Astrocyte (in vitro differentiated cells and primary cell): ENCODE measurements around the gene DBX2. TPM values are rescaled to one million over a fixed set of nuclear protein-coding genes. Genes with fewer than 3 reads are reported as not detected.

Source experiments
- DNase-seq: peaks from one replicate; pipeline ENCODE4 v3.0.0-alpha.2; 2010; ENCODE audit warnings: low read depth
- FAIRE-seq: peaks from 2 replicates; lab custom pipeline; 2011; peaks lifted over from hg19 to GRCh38; lab: Jason Lieb, UNC
- H2AFZ ChIP-seq: 2 replicates; pipeline ENCODE4 v1.6.0; 2012; ENCODE audit warnings: low read depth, low read length, inconsistent platforms
- H3K27ac ChIP-seq: 2 replicates; pipeline ENCODE4 v1.5.1; 2011; ENCODE audit warnings: low read depth, low read length, inconsistent platforms
- H3K27me3 ChIP-seq: 2 replicates; pipeline ENCODE4 v1.6.0; 2011; ENCODE audit warnings: low read length, inconsistent platforms; ENCODE audit not compliant: insufficient read depth
- H3K36me3 ChIP-seq: 2 replicates; pipeline ENCODE4 v1.5.1; 2011; ENCODE audit warnings: low read length, inconsistent platforms; ENCODE audit not compliant: insufficient read depth
- H3K4me1 ChIP-seq: 2 replicates; pipeline ENCODE4 v1.5.1; 2011; ENCODE audit warnings: low read length, inconsistent platforms; ENCODE audit not compliant: insufficient read depth
- H3K4me2 ChIP-seq: 2 replicates; pipeline ENCODE4 v1.6.0; 2012; ENCODE audit warnings: low read length, inconsistent platforms
- H3K4me3 ChIP-seq: 2 replicates; pipeline ENCODE4 v1.5.1; 2011; ENCODE audit warnings: low read depth, mild to moderate bottlenecking, low read length, inconsistent platforms; ENCODE audit not compliant: insufficient read depth
- H3K79me2 ChIP-seq: 2 replicates; pipeline ENCODE4 v1.6.0; 2012; ENCODE audit warnings: mild to moderate bottlenecking, low read length, inconsistent platforms; ENCODE audit not compliant: insufficient read depth
- H3K9ac ChIP-seq: 2 replicates; pipeline ENCODE4 v1.6.0; 2012; ENCODE audit warnings: mild to moderate bottlenecking, low read length, inconsistent platforms
- H3K9me3 ChIP-seq: 2 replicates; pipeline ENCODE4 v1.5.1; 2012; ENCODE audit warnings: low read depth, mild to moderate bottlenecking, low read length, inconsistent platforms; ENCODE audit not compliant: insufficient read depth
- H4K20me1 ChIP-seq: 2 replicates; pipeline ENCODE4 v1.6.0; 2012; ENCODE audit warnings: low read length, inconsistent platforms; ENCODE audit not compliant: insufficient read depth
- H3K27ac Mint-ChIP-seq: one replicate; pipeline ENCODE4 v1.8.0; 2021; ENCODE audit warnings: mild to moderate bottlenecking, mixed read lengths; ENCODE audit not compliant: unreplicated experiment
- H3K27me3 Mint-ChIP-seq: one replicate; pipeline ENCODE4 v1.8.0; 2021; ENCODE audit warnings: low read depth, mixed read lengths; ENCODE audit not compliant: unreplicated experiment
- H3K36me3 Mint-ChIP-seq: one replicate; pipeline ENCODE4 v1.8.0; 2021; ENCODE audit warnings: low read depth, mixed read lengths; ENCODE audit not compliant: unreplicated experiment
- H3K4me1 Mint-ChIP-seq: one replicate; pipeline ENCODE4 v1.8.0; 2021; ENCODE audit warnings: low read depth, mixed read lengths; ENCODE audit not compliant: unreplicated experiment
- H3K4me3 Mint-ChIP-seq: one replicate; pipeline ENCODE4 v1.8.0; 2021; ENCODE audit warnings: mild to moderate bottlenecking, moderate library complexity, mixed read lengths; ENCODE audit not compliant: unreplicated experiment
- H3K9me3 Mint-ChIP-seq: one replicate; pipeline ENCODE4 v1.8.0; 2021; ENCODE audit warnings: mild to moderate bottlenecking, mixed read lengths; ENCODE audit not compliant: unreplicated experiment
- CTCF ChIP-seq: IDR thresholded peaks from 2 replicates; pipeline ENCODE4 v1.5.1; 2011; ENCODE audit warnings: low read depth, mild to moderate bottlenecking, inconsistent platforms, low read length, moderate library complexity; ENCODE audit not compliant: insufficient read depth
- EZH2 ChIP-seq: IDR thresholded peaks from 2 replicates; pipeline ENCODE4 v1.6.1; 2012; ENCODE audit warnings: mild to moderate bottlenecking, low read length, inconsistent platforms; ENCODE audit not compliant: insufficient read depth
- total RNA-seq: library from RNA; stranded (reverse); gene quantifications from 2 replicates; pipeline ENCODE4 v1.2.1, GENCODE V29; 2021

The DBX2 gene
- total RNA-seq, 1 donor from 2014 or later = not detected

- H3K27me3 Mint-ChIP-seq = no peaks in the 10 kb centered on the region
- no peaks in the 10 kb centered on the region for H3K36me3 Mint-ChIP-seq
- no peak overlapping the region for H3K27ac Mint-ChIP-seq
- Histone ChIP-seq H3K4me1 (no peaks in the 10 kb centered on the region), H4K20me1 (no peaks in the 10 kb centered on the region), H3K27ac (no peak overlapping the region), H3K79me2 (no peaks in the 10 kb centered on the region), H3K9ac (no peak overlapping the region), H3K4me3 (no peak overlapping the region), H3K36me3 (no peaks in the 10 kb centered on the region), H3K4me2 (no peak overlapping the region), H3K9me3 (no peaks in the 10 kb centered on the region), H3K27me3 (no peaks in the 10 kb centered on the region), H2AFZ (no peak overlapping the region)
- TF ChIP-seq EZH2 (no peak), CTCF (no peak)
- no peaks in the 10 kb centered on the region for H3K4me1 Mint-ChIP-seq
- FAIRE-seq (no peak), DNase-seq (no peak)
- no peaks in the 10 kb centered on the region for H3K9me3 Mint-ChIP-seq
- no peak overlapping the region for H3K4me3 Mint-ChIP-seq
Observed at GRCh38 chr12:45077251-45077650, 26.4 kb upstream of the DBX2 start.

DNA sequence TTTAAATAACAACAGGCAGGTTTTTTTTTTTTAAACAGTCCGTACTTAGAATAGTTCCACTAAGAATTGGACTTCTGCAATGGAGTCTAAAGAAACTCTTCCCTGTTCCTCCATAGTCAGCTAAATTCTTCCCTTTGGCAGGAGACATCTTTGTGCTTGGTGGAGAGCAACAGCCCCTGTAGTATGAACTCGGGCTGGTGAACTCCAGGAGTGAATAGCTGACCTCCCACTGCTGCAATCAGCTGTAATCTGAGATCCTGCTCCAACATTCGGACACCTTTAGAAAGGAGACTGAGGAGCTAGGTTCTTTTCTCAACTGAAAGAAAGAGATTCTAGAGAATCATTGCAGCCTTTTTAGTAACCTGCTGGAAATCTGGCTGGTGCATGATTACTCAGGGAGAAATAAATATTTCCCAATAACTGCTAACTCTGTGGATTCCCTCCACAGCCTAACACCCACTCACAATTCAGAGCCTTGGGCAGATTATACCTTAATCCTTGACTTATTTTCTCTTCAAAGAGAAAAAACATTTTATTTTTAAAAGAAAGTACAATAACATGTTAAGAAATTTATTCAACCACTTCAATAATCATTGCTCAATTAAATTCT, 25.6 kb upstream of the DBX2 start:
- Mint-ChIP-seq H3K36me3 (no peaks in the 10 kb centered on the region), H3K9me3 (no peaks in the 10 kb centered on the region), H3K4me3 (no peak overlapping the region), H3K27me3 (no peaks in the 10 kb centered on the region), H3K27ac (no peak overlapping the region), H3K4me1 (no peaks in the 10 kb centered on the region)
- Histone ChIP-seq H3K9ac (no peak overlapping the region), H3K79me2 (no peaks in the 10 kb centered on the region), H3K27me3 (no peaks in the 10 kb centered on the region), H3K9me3 (no peaks in the 10 kb centered on the region), H4K20me1 (no peaks in the 10 kb centered on the region), H3K36me3 (no peaks in the 10 kb centered on the region), H3K27ac (no peak overlapping the region), H3K4me2 (no peak overlapping the region), H2AFZ (no peak overlapping the region), H3K4me3 (no peak overlapping the region), H3K4me1 (no peaks in the 10 kb centered on the region)
- FAIRE-seq (no peak), DNase-seq (no peak)
- TF ChIP-seq CTCF (no peak), EZH2 (no peak)

GRCh38 chr12:45075587-45076282, 24.8 kb upstream of the DBX2 start:
- H3K36me3 Mint-ChIP-seq = no peaks in the 10 kb centered on the region
- no peaks in the 10 kb centered on the region for H3K27me3 ChIP-seq
- DNase-seq (no peak), FAIRE-seq (no peak)
- H3K36me3 ChIP-seq = no peaks in the 10 kb centered on the region
- H3K27ac Mint-ChIP-seq = no peak overlapping the region
- H3K4me2 ChIP-seq = no peak overlapping the region
- no peak overlapping the region for H3K4me3 ChIP-seq
- H3K27ac ChIP-seq = no peak overlapping the region
- no peaks in the 10 kb centered on the region for H3K4me1 ChIP-seq
- no peak overlapping the region for H3K9ac ChIP-seq
- H3K9me3 Mint-ChIP-seq = no peaks in the 10 kb centered on the region
- H3K79me2 ChIP-seq = no peaks in the 10 kb centered on the region
- H3K4me3 Mint-ChIP-seq = no peak overlapping the region
- TF ChIP-seq EZH2 (no peak), CTCF (no peak)
- H2AFZ ChIP-seq = no peak overlapping the region
- no peaks in the 10 kb centered on the region for H4K20me1 ChIP-seq
- no peaks in the 10 kb centered on the region for H3K27me3 Mint-ChIP-seq
- no peaks in the 10 kb centered on the region for H3K9me3 ChIP-seq
- H3K4me1 Mint-ChIP-seq = no peaks in the 10 kb centered on the region
